ENCODE measurements around the gene UROS.

- TF ChIP-seq TAF1 (IDR thresholded peaks at IDR 0.05; ENCODE audit: low read depth) (no peak), REST (IDR thresholded peaks at IDR 0.05; ENCODE audit: low read depth) (no peak), EP300 (IDR thresholded peaks at IDR 0.05; ENCODE audit: borderline replicate concordance) (no peak), USF1 (IDR thresholded peaks at IDR 0.05) (no peak), EGR1 (IDR thresholded peaks at IDR 0.05) (no peak), YY1 (IDR thresholded peaks at IDR 0.05; ENCODE audit: low read depth) (no peak)
- TF ChIP-seq, protein P1, sequence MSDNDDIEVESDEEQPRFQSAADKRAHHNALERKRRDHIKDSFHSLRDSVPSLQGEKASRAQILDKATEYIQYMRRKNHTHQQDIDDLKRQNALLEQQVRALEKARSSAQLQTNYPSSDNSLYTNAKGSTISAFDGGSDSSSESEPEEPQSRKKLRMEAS (IDR thresholded peaks at IDR 0.05) = no peak
Measured at GRCh38 chr10:125817337-125817946, 5.6 kb downstream of the UROS start.

Measured in Ishikawa (cell line).